ENCODE results near the gene LAMA4.

LAMA4 gene

DNA sequence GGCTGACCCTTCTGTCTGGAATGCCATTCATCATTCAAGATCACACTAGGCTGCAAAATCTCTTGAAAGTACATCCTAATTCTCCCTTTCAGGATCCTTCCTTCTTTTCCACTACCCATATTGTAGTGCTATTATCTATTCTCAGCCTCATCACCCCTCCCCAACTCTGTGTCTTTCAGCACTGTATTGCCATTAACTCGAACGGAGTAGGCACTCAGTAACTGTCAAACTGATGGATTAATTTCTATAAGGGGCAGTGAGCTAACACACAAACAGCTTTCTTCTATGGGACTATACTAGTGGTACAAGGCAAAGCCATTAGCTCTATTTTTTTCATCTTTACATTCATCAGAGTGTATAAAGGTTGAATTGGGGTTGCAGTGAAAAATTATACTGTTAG lies 46.6 kb downstream of the LAMA4 start:
- no peak overlapping the region for H3K9ac ChIP-seq
- no peak overlapping the region for H3K4me3 ChIP-seq (IDR thresholded peaks at IDR 0.05; ENCODE audit: insufficient read depth, low read depth, low read length)
- TF ChIP-seq, protein P1, sequence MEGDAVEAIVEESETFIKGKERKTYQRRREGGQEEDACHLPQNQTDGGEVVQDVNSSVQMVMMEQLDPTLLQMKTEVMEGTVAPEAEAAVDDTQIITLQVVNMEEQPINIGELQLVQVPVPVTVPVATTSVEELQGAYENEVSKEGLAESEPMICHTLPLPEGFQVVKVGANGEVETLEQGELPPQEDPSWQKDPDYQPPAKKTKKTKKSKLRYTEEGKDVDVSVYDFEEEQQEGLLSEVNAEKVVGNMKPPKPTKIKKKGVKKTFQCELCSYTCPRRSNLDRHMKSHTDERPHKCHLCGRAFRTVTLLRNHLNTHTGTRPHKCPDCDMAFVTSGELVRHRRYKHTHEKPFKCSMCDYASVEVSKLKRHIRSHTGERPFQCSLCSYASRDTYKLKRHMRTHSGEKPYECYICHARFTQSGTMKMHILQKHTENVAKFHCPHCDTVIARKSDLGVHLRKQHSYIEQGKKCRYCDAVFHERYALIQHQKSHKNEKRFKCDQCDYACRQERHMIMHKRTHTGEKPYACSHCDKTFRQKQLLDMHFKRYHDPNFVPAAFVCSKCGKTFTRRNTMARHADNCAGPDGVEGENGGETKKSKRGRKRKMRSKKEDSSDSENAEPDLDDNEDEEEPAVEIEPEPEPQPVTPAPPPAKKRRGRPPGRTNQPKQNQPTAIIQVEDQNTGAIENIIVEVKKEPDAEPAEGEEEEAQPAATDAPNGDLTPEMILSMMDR (conservative IDR thresholded peaks at IDR 0.05; ENCODE audit: low read depth, low read length): no peak
- H3K79me2 ChIP-seq (ENCODE audit: insufficient read depth, low read depth): no peaks in the 10 kb centered on the region
- no peak overlapping the region for H2AFZ ChIP-seq (ENCODE audit: low read depth)
- H3K36me3 ChIP-seq (ENCODE audit: insufficient read depth): no peaks in the 10 kb centered on the region
- H4K20me1 ChIP-seq (ENCODE audit: insufficient read depth): no peaks in the 10 kb centered on the region
- H3K27me3 ChIP-seq (ENCODE audit: insufficient read depth, low read depth): no peaks in the 10 kb centered on the region
- H3K4me1 ChIP-seq (ENCODE audit: low read depth, poor library complexity, severe bottlenecking): no peaks in the 10 kb centered on the region
- H3K4me2 ChIP-seq: no peak overlapping the region
- no peak overlapping the region for H3K27ac ChIP-seq

DNA sequence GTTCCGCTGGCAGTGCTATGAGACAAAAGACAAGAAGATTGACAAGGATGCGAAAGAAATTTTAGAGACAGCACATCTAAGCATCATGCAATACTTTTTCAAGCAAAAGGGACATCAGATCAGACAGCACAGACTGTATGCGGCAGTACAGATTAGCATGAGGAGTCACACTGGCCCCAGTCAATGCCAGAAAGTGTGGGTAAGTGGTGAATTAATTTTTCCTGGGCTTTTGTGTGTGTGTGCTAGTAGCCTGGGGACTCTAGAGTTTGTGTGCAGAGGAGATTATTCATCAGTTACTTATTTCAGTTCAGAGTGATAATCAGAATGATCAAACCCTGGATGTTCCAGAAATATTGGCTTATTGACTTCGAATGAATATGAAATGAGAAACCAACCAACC lies 47.2 kb downstream of the LAMA4 start:
- H3K9ac ChIP-seq: no peak overlapping the region
- no peaks in the 10 kb centered on the region for H3K4me1 ChIP-seq (ENCODE audit: low read depth, poor library complexity, severe bottlenecking)
- H2AFZ ChIP-seq (ENCODE audit: low read depth): no peak overlapping the region
- no peaks in the 10 kb centered on the region for H3K79me2 ChIP-seq (ENCODE audit: insufficient read depth, low read depth)
- H3K4me2 ChIP-seq: no peak overlapping the region
- TF ChIP-seq, protein P1 (conservative IDR thresholded peaks at IDR 0.05; ENCODE audit: low read depth, low read length): no peak
- H4K20me1 ChIP-seq (ENCODE audit: insufficient read depth): no peaks in the 10 kb centered on the region
- no peak overlapping the region for H3K4me3 ChIP-seq (IDR thresholded peaks at IDR 0.05; ENCODE audit: insufficient read depth, low read depth, low read length)
- no peak overlapping the region for H3K27ac ChIP-seq
- no peaks in the 10 kb centered on the region for H3K27me3 ChIP-seq (ENCODE audit: insufficient read depth, low read depth)
- H3K36me3 ChIP-seq (ENCODE audit: insufficient read depth): no peaks in the 10 kb centered on the region

GRCh38 chr6:112206110-112206458 lies 48.3 kb downstream of the LAMA4 start:
- no peak overlapping the region for H3K4me3 ChIP-seq (IDR thresholded peaks at IDR 0.05; ENCODE audit: insufficient read depth, low read depth, low read length)
- no peak overlapping the region for H2AFZ ChIP-seq (ENCODE audit: low read depth)
- H3K27ac ChIP-seq: no peak overlapping the region
- no peaks in the 10 kb centered on the region for H3K4me1 ChIP-seq (ENCODE audit: low read depth, poor library complexity, severe bottlenecking)
- no peaks in the 10 kb centered on the region for H4K20me1 ChIP-seq (ENCODE audit: insufficient read depth)
- no peak overlapping the region for H3K9ac ChIP-seq
- H3K27me3 ChIP-seq (ENCODE audit: insufficient read depth, low read depth): no peaks in the 10 kb centered on the region
- no peaks in the 10 kb centered on the region for H3K79me2 ChIP-seq (ENCODE audit: insufficient read depth, low read depth)
- H3K36me3 ChIP-seq (ENCODE audit: insufficient read depth): no peaks in the 10 kb centered on the region
- TF ChIP-seq, protein P1 (conservative IDR thresholded peaks at IDR 0.05; ENCODE audit: low read depth, low read length): no peak
- no peak overlapping the region for H3K4me2 ChIP-seq

GRCh38 chr6:112205427-112206109 lies 48.8 kb downstream of the LAMA4 start:
- Histone ChIP-seq H3K27ac (no peak overlapping the region), H3K4me1 (ENCODE audit: low read depth, poor library complexity, severe bottlenecking) (no peaks in the 10 kb centered on the region), H4K20me1 (ENCODE audit: insufficient read depth) (no peaks in the 10 kb centered on the region), H3K79me2 (ENCODE audit: insufficient read depth, low read depth) (no peaks in the 10 kb centered on the region), H3K4me3 (IDR thresholded peaks at IDR 0.05; ENCODE audit: insufficient read depth, low read depth, low read length) (no peak overlapping the region), H2AFZ (ENCODE audit: low read depth) (no peak overlapping the region), H3K36me3 (ENCODE audit: insufficient read depth) (no peaks in the 10 kb centered on the region), H3K9ac (no peak overlapping the region), H3K4me2 (no peak overlapping the region), H3K27me3 (ENCODE audit: insufficient read depth, low read depth) (no peaks in the 10 kb centered on the region)
- TF ChIP-seq, protein P1 (conservative IDR thresholded peaks at IDR 0.05; ENCODE audit: low read depth, low read length): no peak

All from KMS-11 (cell line).